HepG2 (cell line): ENCODE results near the gene HRNR. TPM values are rescaled to one million over a fixed set of nuclear protein-coding genes. Genes with fewer than 3 reads are reported as not detected.

Source experiments
- AKAP8 ChIP-seq: sonication (generic); formaldehyde crosslinking; IDR thresholded peaks from 2 replicates; pipeline ENCODE4 v1.5.1; 2020; ENCODE audit warnings: mild to moderate bottlenecking, missing genetic modification reagents
- ARHGAP35 ChIP-seq: sonication (generic); formaldehyde crosslinking; IDR thresholded peaks from 2 replicates; pipeline ENCODE4 v1.9.0; 2022; ENCODE audit warnings: mild to moderate bottlenecking, inconsistent platforms, moderate library complexity, missing genetic modification reagents, borderline replicate concordance
- CENPX ChIP-seq: sonication (generic); formaldehyde crosslinking; IDR thresholded peaks from 2 replicates; pipeline ENCODE4 v1.9.0; 2021; ENCODE audit warnings: mild to moderate bottlenecking, missing genetic modification reagents, moderate library complexity
- KDM3A ChIP-seq: IDR thresholded peaks from 2 replicates; pipeline ENCODE4 v1.6.1; 2018; ENCODE audit warnings: low read depth, missing compliant biosample characterization
- KDM4B ChIP-seq: sonication (generic); formaldehyde crosslinking; IDR thresholded peaks from 2 replicates; pipeline ENCODE4 v1.4.0; 2020; ENCODE audit warnings: missing genetic modification reagents
- NR2C2 ChIP-seq: sonication (generic); formaldehyde crosslinking; IDR thresholded peaks from 2 replicates; pipeline ENCODE4 v1.4.0; 2020; ENCODE audit warnings: missing genetic modification reagents, mild to moderate bottlenecking, moderate library complexity, borderline replicate concordance
- SRY ChIP-seq: sonication (generic); formaldehyde crosslinking; IDR thresholded peaks from 2 replicates; pipeline ENCODE4 v1.8.0; 2022; ENCODE audit warnings: mild to moderate bottlenecking, missing genetic modification reagents
- STAG1 ChIP-seq: sonication (generic); formaldehyde crosslinking; IDR thresholded peaks from 2 replicates; pipeline ENCODE4 v1.4.0; 2020; ENCODE audit warnings: missing genetic modification reagents
- XRCC5 ChIP-seq: fragments of 200-400 bp; formaldehyde crosslinking; optimal IDR thresholded peaks from 2 replicates; pipeline ENCODE3; 2017; ENCODE audit warnings: mild to moderate bottlenecking, low read length
- ZBTB21 ChIP-seq: sonication (generic); formaldehyde crosslinking; IDR thresholded peaks from 2 replicates; pipeline ENCODE4 v1.4.0; 2020; ENCODE audit warnings: missing genetic modification reagents
- ZNF124 ChIP-seq: sonication (generic); formaldehyde crosslinking; IDR thresholded peaks from 2 replicates; pipeline ENCODE4 v1.4.0; 2020; ENCODE audit warnings: missing genetic modification reagents
- ZNF510 ChIP-seq: sonication (generic); formaldehyde crosslinking; IDR thresholded peaks from 2 replicates; pipeline ENCODE4 v1.4.0; 2020; ENCODE audit warnings: low read depth, mild to moderate bottlenecking, missing genetic modification reagents
- ZNF564 ChIP-seq: sonication (generic); formaldehyde crosslinking; IDR thresholded peaks from 2 replicates; pipeline ENCODE4 v1.8.1; 2023; ENCODE audit warnings: mild to moderate bottlenecking, missing genetic modification reagents
- ZNF598 ChIP-seq: sonication (generic); formaldehyde crosslinking; IDR thresholded peaks from 2 replicates; pipeline ENCODE4 v1.5.1; 2020; ENCODE audit warnings: mild to moderate bottlenecking, missing genetic modification reagents, borderline replicate concordance
- ZNF607 ChIP-seq: sonication (generic); formaldehyde crosslinking; IDR thresholded peaks from 2 replicates; pipeline ENCODE4 v1.5.1; 2020; ENCODE audit warnings: missing genetic modification reagents, mild to moderate bottlenecking, borderline replicate concordance
- ZNF776 ChIP-seq: sonication (generic); formaldehyde crosslinking; IDR thresholded peaks from 2 replicates; pipeline ENCODE4 v1.4.0; 2020; ENCODE audit warnings: mild to moderate bottlenecking, missing genetic modification reagents
- ZNF850 ChIP-seq: sonication (generic); formaldehyde crosslinking; conservative IDR thresholded peaks from 2 replicates; pipeline ENCODE4 v1.9.0; 2021; ENCODE audit warnings: mild to moderate bottlenecking, missing genetic modification reagents
- polyA plus RNA-seq, 8 experiments: library from polyadenylated mRNA; depleted of rRNA in 3 of 8; stranded (reverse) in 7 of 8; unstranded in 1 of 8; fragments of >200 nt; fragmentation: Illumina TruSeq in 4 of 8; extraction: Trizol in 4 of 8; gene quantifications; 2 replicates each; pipeline versions ENCODE4 v1.2.1 to v1.2.3, GENCODE V29; 2011 to 2016; ENCODE audit warnings: low read depth in 4 of 8, missing spikeins in 1 of 8, mixed read lengths in 1 of 8; ENCODE audit not compliant: insufficient read depth in 1 of 8
- total RNA-seq, 5 experiments: library from RNA; depleted of rRNA; stranded (reverse); fragments of >200 nt; fragmentation: Illumina TruSeq; extraction: Trizol; gene quantifications; 2 replicates each; pipeline ENCODE4 v1.2.3, GENCODE V29; 2016; ENCODE audit warnings: low read depth in 1 of 5
- TF ChIP-seq, protein P1 (sequence below): sonication (generic); formaldehyde crosslinking; IDR thresholded peaks from 2 replicates; pipeline ENCODE4 v1.5.0; 2020; ENCODE audit warnings: mild to moderate bottlenecking, missing genetic modification reagents, moderate library complexity
- TF ChIP-seq, protein P2 (sequence below): sonication (generic); formaldehyde crosslinking; IDR thresholded peaks from 2 replicates; pipeline ENCODE4 v1.5.0; 2020; ENCODE audit warnings: mild to moderate bottlenecking, missing genetic modification reagents
- TF ChIP-seq, protein P3 (sequence below): sonication (generic); formaldehyde crosslinking; IDR thresholded peaks from 2 replicates; pipeline ENCODE4 v1.4.0; 2020; ENCODE audit warnings: low read depth, missing genetic modification reagents
- TF ChIP-seq, protein P4 (sequence below): sonication (generic); formaldehyde crosslinking; IDR thresholded peaks from 2 replicates; pipeline ENCODE4 v1.5.0; 2020; ENCODE audit warnings: mild to moderate bottlenecking, missing genetic modification reagents

Gene HRNR
- total and polyA plus RNA-seq, 2 of the 13 experiments (the other 11 are each of a cell fraction or from before 2014, with no cell fraction given) = not detected

DNA sequence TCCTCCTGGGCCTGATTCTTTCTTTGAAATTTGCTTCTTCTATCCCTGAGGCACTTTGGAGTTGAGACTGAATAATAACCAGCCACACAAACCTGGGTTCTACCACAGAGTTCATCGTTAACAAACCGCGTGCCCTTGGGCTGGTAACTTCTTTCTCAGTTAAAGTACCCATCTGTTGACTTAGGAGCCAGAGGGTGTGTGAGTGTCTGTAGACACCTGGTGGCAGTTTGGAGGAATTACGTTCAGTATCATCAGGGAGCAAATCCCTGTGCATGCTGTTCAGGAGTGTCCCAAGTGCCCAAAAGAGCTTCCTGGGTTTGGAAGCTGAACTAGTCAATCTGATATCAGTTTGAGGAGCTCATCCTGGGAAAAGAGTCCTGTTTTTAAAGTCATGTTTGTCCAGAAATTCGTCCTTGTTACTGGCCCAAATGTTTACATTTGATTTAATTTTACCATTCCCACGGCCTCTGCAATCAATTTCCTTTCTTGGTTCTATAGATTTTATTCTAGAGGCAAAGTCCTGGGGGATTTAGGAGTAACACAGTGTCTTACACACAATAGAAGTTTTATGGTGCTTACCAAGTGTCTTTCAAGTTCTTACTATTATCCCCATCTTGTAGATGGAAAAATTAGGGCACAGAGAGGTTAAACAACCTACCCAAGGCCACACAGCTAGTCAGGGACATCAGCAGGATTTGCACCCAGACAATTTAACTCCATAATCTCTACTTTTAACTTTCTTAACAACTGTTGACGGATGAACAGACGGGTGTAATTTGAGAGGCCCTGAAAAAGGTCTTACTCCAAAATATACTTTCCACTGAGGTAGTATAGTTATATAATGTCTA lies 38.2 kb downstream of the HRNR start (continued):
- TF ChIP-seq, protein P1, sequence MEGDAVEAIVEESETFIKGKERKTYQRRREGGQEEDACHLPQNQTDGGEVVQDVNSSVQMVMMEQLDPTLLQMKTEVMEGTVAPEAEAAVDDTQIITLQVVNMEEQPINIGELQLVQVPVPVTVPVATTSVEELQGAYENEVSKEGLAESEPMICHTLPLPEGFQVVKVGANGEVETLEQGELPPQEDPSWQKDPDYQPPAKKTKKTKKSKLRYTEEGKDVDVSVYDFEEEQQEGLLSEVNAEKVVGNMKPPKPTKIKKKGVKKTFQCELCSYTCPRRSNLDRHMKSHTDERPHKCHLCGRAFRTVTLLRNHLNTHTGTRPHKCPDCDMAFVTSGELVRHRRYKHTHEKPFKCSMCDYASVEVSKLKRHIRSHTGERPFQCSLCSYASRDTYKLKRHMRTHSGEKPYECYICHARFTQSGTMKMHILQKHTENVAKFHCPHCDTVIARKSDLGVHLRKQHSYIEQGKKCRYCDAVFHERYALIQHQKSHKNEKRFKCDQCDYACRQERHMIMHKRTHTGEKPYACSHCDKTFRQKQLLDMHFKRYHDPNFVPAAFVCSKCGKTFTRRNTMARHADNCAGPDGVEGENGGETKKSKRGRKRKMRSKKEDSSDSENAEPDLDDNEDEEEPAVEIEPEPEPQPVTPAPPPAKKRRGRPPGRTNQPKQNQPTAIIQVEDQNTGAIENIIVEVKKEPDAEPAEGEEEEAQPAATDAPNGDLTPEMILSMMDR = peak; percentile 83
- TF ChIP-seq, protein P2, sequence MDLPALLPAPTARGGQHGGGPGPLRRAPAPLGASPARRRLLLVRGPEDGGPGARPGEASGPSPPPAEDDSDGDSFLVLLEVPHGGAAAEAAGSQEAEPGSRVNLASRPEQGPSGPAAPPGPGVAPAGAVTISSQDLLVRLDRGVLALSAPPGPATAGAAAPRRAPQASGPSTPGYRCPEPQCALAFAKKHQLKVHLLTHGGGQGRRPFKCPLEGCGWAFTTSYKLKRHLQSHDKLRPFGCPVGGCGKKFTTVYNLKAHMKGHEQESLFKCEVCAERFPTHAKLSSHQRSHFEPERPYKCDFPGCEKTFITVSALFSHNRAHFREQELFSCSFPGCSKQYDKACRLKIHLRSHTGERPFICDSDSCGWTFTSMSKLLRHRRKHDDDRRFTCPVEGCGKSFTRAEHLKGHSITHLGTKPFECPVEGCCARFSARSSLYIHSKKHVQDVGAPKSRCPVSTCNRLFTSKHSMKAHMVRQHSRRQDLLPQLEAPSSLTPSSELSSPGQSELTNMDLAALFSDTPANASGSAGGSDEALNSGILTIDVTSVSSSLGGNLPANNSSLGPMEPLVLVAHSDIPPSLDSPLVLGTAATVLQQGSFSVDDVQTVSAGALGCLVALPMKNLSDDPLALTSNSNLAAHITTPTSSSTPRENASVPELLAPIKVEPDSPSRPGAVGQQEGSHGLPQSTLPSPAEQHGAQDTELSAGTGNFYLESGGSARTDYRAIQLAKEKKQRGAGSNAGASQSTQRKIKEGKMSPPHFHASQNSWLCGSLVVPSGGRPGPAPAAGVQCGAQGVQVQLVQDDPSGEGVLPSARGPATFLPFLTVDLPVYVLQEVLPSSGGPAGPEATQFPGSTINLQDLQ = no peak
- TF ChIP-seq NR2C2 (CRISPR knock-in tag) (no peak), ZNF776 (CRISPR knock-in tag) (no peak), KDM3A (CRISPR knock-in tag) (no peak), ZBTB21 (CRISPR knock-in tag) (no peak), ZNF124 (CRISPR knock-in tag) (no peak), KDM4B (no peak), ZNF510 (no peak), STAG1 (CRISPR knock-in tag) (peak; percentile 76), SRY (no peak), ZNF564 (CRISPR knock-in tag) (no peak), ZNF850 (CRISPR knock-in tag) (no peak), ZNF607 (CRISPR knock-in tag) (no peak), ZNF598 (CRISPR knock-in tag) (no peak), ARHGAP35 (CRISPR knock-in tag) (no peak), CENPX (CRISPR knock-in tag) (no peak), XRCC5 (peak; percentile 41), AKAP8 (CRISPR knock-in tag) (no peak)
- TF ChIP-seq, protein P3, sequence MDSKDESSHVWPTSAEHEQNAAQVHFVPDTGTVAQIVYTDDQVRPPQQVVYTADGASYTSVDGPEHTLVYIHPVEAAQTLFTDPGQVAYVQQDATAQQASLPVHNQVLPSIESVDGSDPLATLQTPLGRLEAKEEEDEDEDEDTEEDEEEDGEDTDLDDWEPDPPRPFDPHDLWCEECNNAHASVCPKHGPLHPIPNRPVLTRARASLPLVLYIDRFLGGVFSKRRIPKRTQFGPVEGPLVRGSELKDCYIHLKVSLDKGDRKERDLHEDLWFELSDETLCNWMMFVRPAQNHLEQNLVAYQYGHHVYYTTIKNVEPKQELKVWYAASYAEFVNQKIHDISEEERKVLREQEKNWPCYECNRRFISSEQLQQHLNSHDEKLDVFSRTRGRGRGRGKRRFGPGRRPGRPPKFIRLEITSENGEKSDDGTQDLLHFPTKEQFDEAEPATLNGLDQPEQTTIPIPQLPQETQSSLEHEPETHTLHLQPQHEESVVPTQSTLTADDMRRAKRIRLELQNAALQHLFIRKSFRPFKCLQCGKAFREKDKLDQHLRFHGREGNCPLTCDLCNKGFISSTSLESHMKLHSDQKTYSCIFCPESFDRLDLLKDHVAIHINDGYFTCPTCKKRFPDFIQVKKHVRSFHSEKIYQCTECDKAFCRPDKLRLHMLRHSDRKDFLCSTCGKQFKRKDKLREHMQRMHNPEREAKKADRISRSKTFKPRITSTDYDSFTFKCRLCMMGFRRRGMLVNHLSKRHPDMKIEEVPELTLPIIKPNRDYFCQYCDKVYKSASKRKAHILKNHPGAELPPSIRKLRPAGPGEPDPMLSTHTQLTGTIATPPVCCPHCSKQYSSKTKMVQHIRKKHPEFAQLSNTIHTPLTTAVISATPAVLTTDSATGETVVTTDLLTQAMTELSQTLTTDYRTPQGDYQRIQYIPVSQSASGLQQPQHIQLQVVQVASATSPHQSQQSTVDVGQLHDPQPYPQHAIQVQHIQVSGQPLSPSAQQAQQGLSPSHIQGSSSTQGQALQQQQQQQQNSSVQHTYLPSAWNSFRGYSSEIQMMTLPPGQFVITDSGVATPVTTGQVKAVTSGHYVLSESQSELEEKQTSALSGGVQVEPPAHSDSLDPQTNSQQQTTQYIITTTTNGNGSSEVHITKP (CRISPR knock-in tag) = no peak
- TF ChIP-seq, protein P4, sequence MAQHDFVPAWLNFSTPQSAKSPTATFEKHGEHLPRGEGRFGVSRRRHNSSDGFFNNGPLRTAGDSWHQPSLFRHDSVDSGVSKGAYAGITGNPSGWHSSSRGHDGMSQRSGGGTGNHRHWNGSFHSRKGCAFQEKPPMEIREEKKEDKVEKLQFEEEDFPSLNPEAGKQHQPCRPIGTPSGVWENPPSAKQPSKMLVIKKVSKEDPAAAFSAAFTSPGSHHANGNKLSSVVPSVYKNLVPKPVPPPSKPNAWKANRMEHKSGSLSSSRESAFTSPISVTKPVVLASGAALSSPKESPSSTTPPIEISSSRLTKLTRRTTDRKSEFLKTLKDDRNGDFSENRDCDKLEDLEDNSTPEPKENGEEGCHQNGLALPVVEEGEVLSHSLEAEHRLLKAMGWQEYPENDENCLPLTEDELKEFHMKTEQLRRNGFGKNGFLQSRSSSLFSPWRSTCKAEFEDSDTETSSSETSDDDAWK (CRISPR knock-in tag) = no peak
